SK-N-DZ (cell line): ENCODE results near the gene AREL1. TPM values are rescaled to one million over a fixed set of nuclear protein-coding genes. Genes with fewer than 3 reads are reported as not detected.
"Not testable (repeated sequence)": the region's sequence is repeated elsewhere in the genome, so short reads cannot be mapped to it uniquely, and the experiment has no call there.

Experiments used
- DNase-seq: peaks from one replicate; pipeline ENCODE4 v3.0.0-alpha.2; 2015; ENCODE audit warnings: low spot score
- polyA plus RNA-seq, 2 experiments: library from polyadenylated mRNA; depleted of rRNA; stranded (reverse); fragments of >200 nt; gene quantifications; 2 replicates each; pipeline ENCODE4 v1.2.3, GENCODE V29; 2014

Gene AREL1
- polyA plus RNA-seq (2014; cell fraction: cytosol; rRNA removed) = 17.3 and 19.6 TPM in 2 replicates
- polyA plus RNA-seq (2014; cell fraction: nucleus; rRNA removed) = 20.8 and 26.7 TPM in 2 replicates

GRCh38 chr14:74712499-74713394, at the start of gene AREL1, which contains the start of gene FCF1:
Gene AREL1 (minus strand): TSS chr14:74713080. CDS start chr14:74685615, 27,465 bp downstream.
Gene FCF1 (plus strand): TSS chr14:74713144. CDS start chr14:74713198, 54 bp downstream.
- peak; percentile 86 for DNase-seq

GRCh38 chr14:74758505-74758904, 45.6 kb upstream of the AREL1 start:
- not testable (repeated sequence) for DNase-seq

GRCh38 chr14:74756326-74756725, 43.4 kb upstream of the AREL1 start:
- DNase-seq = no peak

GRCh38 chr14:74754899-74755298, 42.0 kb upstream of the AREL1 start:
- DNase-seq = no peak

GRCh38 chr14:74754157-74754556, 41.3 kb upstream of the AREL1 start:
- DNase-seq = no peak

- no peak for DNase-seq
Measured at GRCh38 chr14:74747237-74747636, 34.4 kb upstream of the AREL1 start.

- DNase-seq = no peak
Measured at GRCh38 chr14:74739293-74740030, 26.6 kb upstream of the AREL1 start.

GRCh38 chr14:74737753-74738325, 25.0 kb upstream of the AREL1 start:
- DNase-seq = no peak

- DNase-seq = peak; percentile 64
Measured at GRCh38 chr14:74735125-74735524, 22.2 kb upstream of the AREL1 start.

- DNase-seq = peak; percentile 29
Measured at GRCh38 chr14:74733221-74733620, 20.3 kb upstream of the AREL1 start.

GRCh38 chr14:74732387-74732786, 19.5 kb upstream of the AREL1 start:
- no peak for DNase-seq

- DNase-seq = no peak
Measured at GRCh38 chr14:74723134-74723533, 10.3 kb upstream of the AREL1 start.

GRCh38 chr14:74720526-74720925, 7.6 kb upstream of the AREL1 start:
- DNase-seq = no peak

GRCh38 chr14:74713395-74713735, 485 bp upstream of the AREL1 start:
- no peak for DNase-seq

GRCh38 chr14:74711651-74712050, 1.2 kb downstream of the AREL1 start:
- DNase-seq = no peak

GRCh38 chr14:74710480-74710879, 2.4 kb downstream of the AREL1 start:
- no peak for DNase-seq

- DNase-seq = no peak
Measured at GRCh38 chr14:74705613-74706500, 7.0 kb downstream of the AREL1 start.

GRCh38 chr14:74704656-74705055, 8.2 kb downstream of the AREL1 start:
- DNase-seq = no peak

- no peak for DNase-seq
Measured at GRCh38 chr14:74703043-74703442, 9.8 kb downstream of the AREL1 start.

GRCh38 chr14:74702293-74702692, 10.6 kb downstream of the AREL1 start:
- no peak for DNase-seq

GRCh38 chr14:74698465-74698864, 14.4 kb downstream of the AREL1 start:
- no peak for DNase-seq
